ENCODE measurements around the gene SEMA3F. TPM values are rescaled to one million over a fixed set of nuclear protein-coding genes. Genes with fewer than 3 reads are reported as not detected.

The SEMA3F gene
- total and polyA plus RNA-seq, 8 donors, result 1.4 to 8.8 (median 4.9) TPM

DNA sequence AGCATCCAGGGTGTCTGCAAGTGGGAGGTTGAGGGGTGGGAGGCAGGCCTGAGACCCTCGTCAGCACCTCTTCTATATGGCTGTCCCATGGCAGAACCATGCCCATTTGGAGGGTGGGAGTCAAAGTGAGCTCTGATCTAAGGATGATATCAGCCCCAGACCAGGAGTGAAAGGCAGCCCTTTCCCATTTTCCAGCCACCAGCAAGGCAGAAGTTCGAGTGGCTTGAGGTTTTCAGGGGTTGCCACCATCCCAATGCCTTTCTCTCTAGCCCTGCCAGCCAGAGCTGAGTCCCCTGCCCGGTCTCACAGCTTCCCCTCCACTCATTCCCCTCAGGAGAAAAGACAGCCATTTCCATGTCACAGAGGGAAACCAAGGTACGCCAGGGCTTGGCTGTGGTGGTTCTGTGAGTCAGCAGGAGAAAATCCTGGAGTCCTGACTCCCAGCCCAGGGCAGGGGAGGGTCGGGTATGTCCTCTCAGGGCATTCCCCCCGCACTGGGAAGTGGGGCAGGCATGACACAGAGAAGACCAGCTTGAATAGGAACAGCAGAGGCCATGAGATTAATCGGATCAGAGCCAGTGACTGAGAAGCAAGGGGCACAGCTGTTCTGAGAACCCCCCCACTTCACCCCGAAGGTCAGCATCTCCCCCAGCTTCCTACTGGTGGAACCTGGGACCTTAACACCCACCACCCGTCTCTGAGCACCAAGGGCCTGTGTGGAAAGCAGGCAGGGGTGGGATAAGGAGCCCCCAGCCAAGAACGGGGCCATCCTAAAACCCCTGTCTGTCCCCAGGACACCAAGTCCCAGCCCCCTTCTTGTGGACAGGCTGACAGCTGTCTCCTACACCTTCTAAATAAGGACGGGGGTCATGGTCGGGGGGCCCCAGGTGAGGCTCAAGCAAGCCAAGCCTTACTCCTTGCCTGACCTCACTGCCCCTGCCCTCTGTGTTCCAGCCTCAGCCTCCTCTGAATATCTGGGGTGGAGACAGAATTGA, 49.0 kb downstream of the SEMA3F start:
- intact Hi-C loops (cut with DNase I), result no loop called here
- TF ChIP-seq, protein P1, sequence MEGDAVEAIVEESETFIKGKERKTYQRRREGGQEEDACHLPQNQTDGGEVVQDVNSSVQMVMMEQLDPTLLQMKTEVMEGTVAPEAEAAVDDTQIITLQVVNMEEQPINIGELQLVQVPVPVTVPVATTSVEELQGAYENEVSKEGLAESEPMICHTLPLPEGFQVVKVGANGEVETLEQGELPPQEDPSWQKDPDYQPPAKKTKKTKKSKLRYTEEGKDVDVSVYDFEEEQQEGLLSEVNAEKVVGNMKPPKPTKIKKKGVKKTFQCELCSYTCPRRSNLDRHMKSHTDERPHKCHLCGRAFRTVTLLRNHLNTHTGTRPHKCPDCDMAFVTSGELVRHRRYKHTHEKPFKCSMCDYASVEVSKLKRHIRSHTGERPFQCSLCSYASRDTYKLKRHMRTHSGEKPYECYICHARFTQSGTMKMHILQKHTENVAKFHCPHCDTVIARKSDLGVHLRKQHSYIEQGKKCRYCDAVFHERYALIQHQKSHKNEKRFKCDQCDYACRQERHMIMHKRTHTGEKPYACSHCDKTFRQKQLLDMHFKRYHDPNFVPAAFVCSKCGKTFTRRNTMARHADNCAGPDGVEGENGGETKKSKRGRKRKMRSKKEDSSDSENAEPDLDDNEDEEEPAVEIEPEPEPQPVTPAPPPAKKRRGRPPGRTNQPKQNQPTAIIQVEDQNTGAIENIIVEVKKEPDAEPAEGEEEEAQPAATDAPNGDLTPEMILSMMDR (IDR thresholded peaks at IDR 0.05), result no peak
- DNase-seq (peak in 2 of 6 donors; percentile 23 to 37), ATAC-seq (no peak), FAIRE-seq (no peak)
- 48 to 54% methylated on average over 12 of the region's 12 CpGs for WGBS, 2 donors
- no peaks in the 10 kb centered on the region for H3K36me3 ChIP-seq
- H3K4me3 ChIP-seq, result peak overlapping the region in 2 of 4 donors; percentile 79 to 80
- no peaks in the 10 kb centered on the region for H3K9me3 ChIP-seq
- no peaks in the 10 kb centered on the region for H3K27me3 ChIP-seq
- peak overlapping the region; percentile 81 to 84 (median 82) for H3K27ac ChIP-seq
- H3K4me1 ChIP-seq, result peaks cover 39 to 40% (median 39%) of the 10 kb centered on the region in 3 donors

GRCh38 chr3:50204804-50205412, 49.8 kb downstream of the SEMA3F start, which contains the start of gene SLC38A3:
Gene SLC38A3, plus strand, starts transcription at chr3:50205271. Its CDS starts 8,929 bp downstream, at chr3:50214200.
- peaks cover 39 to 46% (median 43%) of the 10 kb centered on the region in 3 donors for H3K4me1 ChIP-seq
- intact Hi-C loops (cut with DNase I), result no loop called here
- H3K36me3 ChIP-seq, result no peaks in the 10 kb centered on the region
- H3K9me3 ChIP-seq, result no peaks in the 10 kb centered on the region
- FAIRE-seq, result no peak
- peak; percentile 53 to 83 (median 75) for DNase-seq
- WGBS, 2 donors, result 2 to 3% methylated on average over 37 to 41 of the region's 41 CpGs
- TF ChIP-seq, protein P1 (IDR thresholded peaks at IDR 0.05), result no peak
- H3K27me3 ChIP-seq, result no peaks in the 10 kb centered on the region
- ATAC-seq, result peak; percentile 74 to 82 (median 78)
- H3K27ac ChIP-seq, result peak within 1 kb of the TSS; percentile 81 to 84 (median 82)
- H3K4me3 ChIP-seq, result peak within 1 kb of the TSS; percentile 46 to 80 (median 74)

DNA sequence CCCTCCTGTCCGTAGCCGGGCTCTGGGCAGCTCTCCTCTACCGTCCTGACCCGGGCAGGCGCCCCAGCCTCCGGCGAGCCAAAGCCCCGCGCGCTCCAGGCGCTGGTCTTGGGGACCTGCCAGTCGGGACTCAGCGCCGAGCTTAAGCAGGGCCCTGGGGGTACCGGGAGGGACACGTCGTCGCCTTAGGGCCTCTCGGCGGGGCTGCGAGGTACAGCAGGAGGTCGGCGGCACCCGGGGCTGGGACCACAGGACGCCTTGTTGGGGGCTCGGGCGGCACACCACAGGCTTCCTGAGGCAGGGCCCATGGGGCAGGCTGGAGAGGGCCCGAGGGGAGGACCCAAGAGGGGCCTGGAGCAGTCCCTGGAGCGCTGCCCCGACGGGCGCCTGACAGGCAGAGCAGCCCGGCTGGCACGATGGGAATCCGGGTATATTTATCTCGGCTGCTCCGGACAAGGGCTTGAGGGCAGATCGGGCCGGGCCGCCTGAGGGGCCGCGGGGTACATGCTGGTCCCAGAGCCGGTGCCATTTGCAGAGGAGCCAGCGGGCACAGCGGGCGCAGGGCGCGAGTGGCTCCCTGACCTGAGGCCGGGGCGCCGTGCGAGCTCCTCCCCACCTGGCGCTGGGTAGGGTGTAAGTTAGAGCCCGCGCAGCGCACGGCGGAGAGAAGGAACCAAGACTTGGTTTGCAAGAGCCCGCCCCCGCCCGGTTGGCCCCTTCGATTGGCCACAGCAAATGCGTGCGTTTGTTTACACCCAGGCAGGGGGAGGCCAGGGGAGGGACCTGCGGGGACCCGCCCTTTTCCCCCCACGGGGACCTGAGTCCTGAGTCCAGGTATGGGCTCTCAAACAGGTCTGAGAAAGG, 50.5 kb downstream of the SEMA3F start:
- ATAC-seq, result peak; percentile 72 to 78 (median 74)
- TF ChIP-seq, protein P1 (IDR thresholded peaks at IDR 0.05), result no peak
- no peaks in the 10 kb centered on the region for H3K9me3 ChIP-seq
- FAIRE-seq, result no peak
- peak; percentile 84 to 95 (median 87) for DNase-seq
- H3K4me3 ChIP-seq, result peak overlapping the region; percentile 46 to 80 (median 74)
- peaks cover 42 to 53% (median 48%) of the 10 kb centered on the region in 3 donors for H3K4me1 ChIP-seq
- H3K27me3 ChIP-seq, result no peaks in the 10 kb centered on the region
- intact Hi-C loops (cut with DNase I), result no loop called here
- 1 to 2% methylated on average over 55 to 67 of the region's 67 CpGs for WGBS, 2 donors
- no peaks in the 10 kb centered on the region for H3K36me3 ChIP-seq
- peak overlapping the region; percentile 81 to 84 (median 82) for H3K27ac ChIP-seq

GRCh38 chr3:50207359-50208042, 52.4 kb downstream of the SEMA3F start:
- DNase-seq, result no peak
- Histone ChIP-seq H3K9me3 (no peaks in the 10 kb centered on the region), H3K4me3 (no peak overlapping the region), H3K36me3 (no peaks in the 10 kb centered on the region), H3K27me3 (no peaks in the 10 kb centered on the region), H3K4me1 (peaks cover 45 to 50% (median 47%) of the 10 kb centered on the region in 3 donors), H3K27ac (no peak overlapping the region)
- TF ChIP-seq, protein P1 (IDR thresholded peaks at IDR 0.05), result no peak
- no peak for FAIRE-seq
- ATAC-seq, result no peak
- WGBS, 2 donors, result 91 to 94% methylated on average over 16 to 17 of the region's 17 CpGs
- intact Hi-C loops (cut with DNase I), result no loop called here
